HG03520 (cell line): ENCODE results near the gene TCTN2.

Experiments used
- ATAC-seq: cut with Tn5 transposase; IDR thresholded peaks from one replicate; pipeline ENCODE4 v1.9.1; 2021; ENCODE audit warnings: mild to moderate bottlenecking, moderate library complexity; ENCODE audit not compliant: unreplicated experiment

The TCTN2 gene

GRCh38 chr12:123734268-123734667 is 63.4 kb downstream of the TCTN2 start:
- ATAC-seq = no peak

DNA sequence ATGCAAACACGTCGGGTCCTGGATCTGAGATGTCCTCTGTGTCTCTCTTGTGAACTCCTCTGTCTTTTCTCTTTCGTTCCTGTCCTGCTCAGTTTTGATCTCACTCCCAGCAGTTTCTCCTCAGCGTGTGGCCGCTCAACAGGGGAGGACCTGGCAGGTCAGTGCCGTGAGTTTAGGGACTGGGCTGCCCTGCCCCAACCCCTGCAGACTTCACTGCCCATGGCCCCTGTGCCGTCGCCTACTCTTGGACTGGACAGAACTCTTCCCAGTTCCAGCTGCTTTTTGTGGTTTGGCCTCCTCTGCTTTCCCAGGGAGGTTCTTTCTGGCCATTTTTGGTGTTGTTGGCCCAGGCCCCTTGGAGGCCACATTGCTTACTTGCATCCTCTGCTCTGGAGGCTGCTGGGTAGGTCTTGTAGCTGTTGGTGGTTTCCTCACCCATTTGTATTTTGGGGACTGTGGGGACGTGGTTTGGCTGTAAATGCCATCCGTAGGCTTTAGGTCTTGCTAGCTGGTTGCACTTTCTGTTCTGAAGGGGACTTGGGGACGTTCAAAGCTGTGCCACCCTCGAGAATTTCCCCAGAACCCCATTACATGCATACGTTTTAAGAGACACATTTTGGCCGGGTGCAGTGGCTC is 71.1 kb downstream of the TCTN2 start:
- ATAC-seq = no peak

DNA sequence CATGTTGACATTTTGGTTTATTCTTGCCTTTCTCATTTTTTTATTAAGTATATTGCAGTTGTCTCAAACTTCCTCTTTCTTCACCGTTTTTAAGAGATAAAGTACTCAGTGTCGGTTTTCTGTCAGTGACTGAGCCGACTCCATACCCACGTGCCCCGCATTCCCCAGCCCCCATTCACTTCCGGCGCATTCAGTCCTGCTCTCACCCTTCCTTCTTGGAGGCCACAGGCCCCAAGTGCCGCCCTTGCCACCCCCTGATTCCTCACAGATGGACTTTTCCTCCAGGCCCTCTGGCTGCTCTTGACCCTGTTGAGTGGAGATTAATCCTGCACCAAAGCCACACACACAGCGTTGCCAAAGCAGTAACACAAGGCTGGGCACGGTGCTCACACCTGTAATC is 72.1 kb downstream of the TCTN2 start:
- ATAC-seq = no peak

- no peak for ATAC-seq
Measured at GRCh38 chr12:123744836-123745235, 73.9 kb downstream of the TCTN2 start.

GRCh38 chr12:123747309-123747708 is 76.4 kb downstream of the TCTN2 start:
- no peak for ATAC-seq

GRCh38 chr12:123748161-123748560 is 77.2 kb downstream of the TCTN2 start:
- no peak for ATAC-seq

DNA sequence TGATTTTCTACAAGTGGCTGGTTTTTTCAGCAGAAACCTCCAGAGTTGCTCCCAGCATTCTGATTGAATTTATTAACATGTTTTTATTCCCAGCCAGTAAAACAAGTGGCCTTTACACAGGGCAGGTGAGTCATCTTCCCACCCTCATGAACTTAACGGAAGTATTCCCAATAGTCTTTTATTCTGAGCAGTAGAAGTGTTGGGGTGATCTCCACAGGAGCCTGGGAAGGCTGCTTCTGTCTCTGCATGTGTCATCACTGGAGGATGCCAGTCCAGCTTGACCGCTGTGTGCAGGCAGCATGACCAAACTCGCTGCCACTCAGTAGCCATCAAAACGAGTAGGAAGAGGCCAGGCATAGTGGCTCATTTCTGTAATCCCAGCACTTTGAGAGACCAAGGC is 77.7 kb downstream of the TCTN2 start:
- ATAC-seq = no peak

DNA sequence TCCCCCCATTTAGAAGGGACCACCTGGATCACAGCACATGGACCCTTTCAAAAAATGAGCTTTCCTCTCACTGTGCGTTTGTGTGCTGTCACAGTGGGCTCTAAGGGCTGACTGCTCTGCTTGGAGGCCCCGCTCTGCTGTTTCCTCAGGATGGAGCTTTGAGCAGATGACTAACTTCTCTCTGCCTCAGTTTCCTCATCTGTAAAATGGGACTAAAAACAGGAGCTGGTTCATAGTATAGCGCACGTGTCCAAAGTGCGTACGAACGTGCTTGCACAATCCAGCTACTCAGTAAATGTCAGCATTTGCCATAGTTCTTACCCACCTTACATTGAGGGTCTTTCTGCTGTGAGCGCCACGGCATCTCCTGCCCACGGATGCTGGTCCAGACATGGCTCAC is 78.4 kb downstream of the TCTN2 start:
- no peak for ATAC-seq

GRCh38 chr12:123750159-123750656 is 79.3 kb downstream of the TCTN2 start:
- ATAC-seq = no peak

DNA sequence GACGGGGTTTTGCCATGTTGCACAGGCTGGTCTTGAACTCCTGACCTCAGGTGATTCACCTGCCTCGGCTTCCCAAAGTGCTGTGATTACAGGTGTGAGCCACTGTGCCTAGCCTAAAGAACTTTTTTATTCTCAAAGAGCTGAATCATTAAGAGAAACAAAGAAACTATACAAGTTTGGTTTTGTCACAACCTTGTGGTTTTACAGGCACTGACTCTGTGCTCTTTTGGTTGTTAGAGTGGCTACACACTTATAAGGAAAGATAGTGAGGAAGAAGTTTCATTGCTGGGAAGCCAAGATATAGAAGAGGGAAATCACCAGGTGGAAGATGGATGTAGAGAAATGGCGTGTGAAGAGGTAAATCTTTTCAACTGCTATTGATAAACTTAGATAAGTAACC is 81.1 kb downstream of the TCTN2 start:
- ATAC-seq = no peak

- ATAC-seq = no peak
Measured at GRCh38 chr12:123754041-123754772, 83.3 kb downstream of the TCTN2 start.

DNA sequence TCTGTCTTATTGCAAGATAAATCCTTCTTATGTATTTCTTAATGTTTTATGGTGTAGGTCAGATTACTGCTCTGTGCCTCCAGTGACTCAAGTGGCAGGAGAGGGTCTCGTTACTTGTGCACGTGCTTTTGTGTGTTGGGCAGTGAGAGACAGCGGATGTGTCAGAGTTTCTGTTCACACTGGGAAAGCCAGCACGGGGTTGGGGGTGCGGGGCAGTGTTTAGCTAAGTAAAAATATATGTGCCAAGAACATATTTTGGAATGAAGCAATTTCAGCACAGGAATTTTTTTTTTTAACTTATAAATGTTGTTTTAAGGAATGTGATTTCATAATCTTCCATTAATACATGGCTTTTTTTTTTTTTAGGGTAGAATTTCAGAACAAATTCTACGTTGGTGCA is 86.6 kb downstream of the TCTN2 start:
- ATAC-seq = no peak
